HL-60/S4 treated with retinoic acid at 250 ng/mL for 4 days and 3 days (cell line): ENCODE results near the gene SLC18B1.

ENCODE experiments used
- in situ Hi-C: fragments of 300-500 bp; cut with MboI; formaldehyde crosslinking; loops from 2 replicates; pipeline ENCODE4 v1.7.0; 2022; ENCODE audit warnings: low sequenced_read_pairs

The SLC18B1 gene

DNA sequence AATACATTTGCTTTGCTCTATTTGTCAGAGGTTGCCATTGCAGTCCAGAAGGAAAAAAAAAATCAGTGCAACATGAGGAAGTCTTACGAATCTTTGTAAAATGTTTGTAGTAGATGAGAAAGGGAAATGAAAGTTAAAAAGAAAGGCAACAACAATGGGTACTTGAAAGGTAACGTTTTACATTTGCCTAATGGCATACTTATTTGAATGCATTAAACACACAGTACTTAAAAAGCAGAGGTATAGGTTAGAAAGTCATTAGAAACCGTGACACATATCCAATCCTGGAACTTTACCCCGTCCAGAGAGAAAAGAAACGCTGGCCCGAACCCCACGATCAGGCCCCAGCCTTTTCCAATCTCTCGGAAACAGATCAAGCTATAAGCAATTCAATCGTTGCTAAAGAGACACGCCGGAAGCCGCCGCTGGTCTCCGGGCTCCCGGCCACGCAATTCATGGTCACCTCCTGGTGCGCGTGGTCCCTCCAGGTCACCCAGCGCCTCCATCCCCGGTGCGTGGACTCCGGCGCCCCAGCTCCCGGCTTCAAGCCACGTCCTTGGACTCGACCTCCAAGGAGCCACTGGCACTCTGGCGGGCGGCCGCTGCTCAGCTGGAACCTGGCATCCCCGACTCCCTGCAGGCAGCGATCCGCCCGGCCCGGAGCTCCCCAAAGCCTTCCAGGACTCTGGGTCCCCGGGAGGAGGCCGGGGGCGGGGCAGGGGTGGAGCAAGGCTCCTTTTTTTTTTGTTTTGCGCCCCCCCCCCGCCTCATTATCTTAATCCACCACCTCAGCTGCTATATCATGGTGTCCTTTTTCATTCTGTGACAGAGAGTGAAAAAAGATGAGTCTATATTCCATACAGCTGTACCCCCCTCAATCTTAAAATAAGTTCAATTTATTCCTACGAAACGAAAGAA, at the start of gene SLC18B1:
TSS of gene SLC18B1 (minus strand) at position 687 of the 918 bp plus-strand sequence. CDS start at position 506, 181 bp downstream.
- in situ Hi-C loops: no loop called here

DNA sequence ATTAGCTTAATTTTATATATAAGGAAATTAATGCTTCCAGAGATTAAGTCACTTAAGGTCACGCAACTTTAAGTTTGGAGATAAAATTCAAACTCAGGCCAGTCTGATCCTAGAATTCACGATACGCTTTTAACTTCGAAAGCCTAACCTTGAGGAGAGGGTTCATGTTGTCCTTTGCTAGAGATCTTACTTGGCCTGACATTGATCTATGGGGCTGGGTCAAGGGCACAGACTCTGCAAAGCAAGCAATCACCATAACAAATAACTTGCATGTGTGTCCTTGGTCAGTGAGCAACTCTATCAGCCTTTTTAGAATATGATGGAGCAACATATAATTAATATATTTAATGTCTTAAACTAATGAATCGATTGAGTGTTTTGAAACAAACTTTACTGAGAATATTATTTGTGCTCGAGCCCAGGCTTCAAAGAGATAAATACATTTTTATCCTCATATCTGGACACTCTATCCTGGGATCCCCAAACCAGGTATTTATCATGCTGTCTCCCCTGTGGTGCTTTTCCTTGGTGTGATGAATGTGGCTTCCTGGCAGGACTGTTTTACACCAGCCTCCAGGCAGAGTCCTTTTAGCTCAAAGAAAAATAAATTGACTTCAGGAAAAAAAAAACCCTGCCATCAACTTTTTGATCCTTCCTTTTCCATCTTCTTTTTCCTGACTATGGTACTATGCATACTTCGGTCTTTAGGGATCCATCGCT, 45.0 kb upstream of the SLC18B1 start:
- in situ Hi-C loops: no loop called here

DNA sequence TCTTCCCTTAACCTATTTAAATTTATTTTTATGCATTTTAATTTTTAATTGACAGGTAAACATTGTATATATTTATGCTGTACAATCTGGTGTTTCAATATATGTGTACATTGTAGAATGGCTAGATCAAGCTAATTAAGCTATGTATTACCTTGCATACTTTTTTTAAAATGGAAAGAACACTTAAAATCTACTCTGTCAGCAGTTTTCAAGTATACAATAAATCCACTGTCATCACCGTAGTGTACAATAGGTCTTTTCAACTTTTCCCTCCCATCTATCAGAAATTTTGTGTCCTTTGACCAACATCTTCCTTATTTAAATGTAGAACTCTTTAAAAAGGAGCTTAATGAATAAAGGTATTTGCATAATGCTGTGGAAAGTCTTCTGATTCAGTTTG, 43.5 kb upstream of the SLC18B1 start:
- in situ Hi-C loops: no loop called here

DNA sequence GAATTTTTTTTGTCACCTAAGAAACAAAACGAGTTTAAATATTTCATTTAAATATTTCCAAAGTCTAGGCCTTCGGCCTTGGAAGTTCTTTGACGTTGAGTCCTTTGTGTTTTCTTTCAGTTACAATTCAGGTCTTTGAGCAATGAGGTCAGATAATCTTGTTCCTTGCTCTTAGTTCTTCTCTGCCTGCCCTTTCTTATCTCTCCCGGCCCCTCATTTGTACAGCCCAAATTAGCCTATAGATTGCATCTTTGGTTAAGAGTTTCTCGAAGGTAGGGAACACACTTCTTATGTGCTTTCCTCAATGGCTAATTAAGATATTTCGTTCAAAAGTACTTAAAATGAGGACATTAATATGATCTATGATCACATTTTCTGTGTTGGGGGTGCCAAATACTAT, 34.5 kb upstream of the SLC18B1 start:
- in situ Hi-C loops: no loop called here

DNA sequence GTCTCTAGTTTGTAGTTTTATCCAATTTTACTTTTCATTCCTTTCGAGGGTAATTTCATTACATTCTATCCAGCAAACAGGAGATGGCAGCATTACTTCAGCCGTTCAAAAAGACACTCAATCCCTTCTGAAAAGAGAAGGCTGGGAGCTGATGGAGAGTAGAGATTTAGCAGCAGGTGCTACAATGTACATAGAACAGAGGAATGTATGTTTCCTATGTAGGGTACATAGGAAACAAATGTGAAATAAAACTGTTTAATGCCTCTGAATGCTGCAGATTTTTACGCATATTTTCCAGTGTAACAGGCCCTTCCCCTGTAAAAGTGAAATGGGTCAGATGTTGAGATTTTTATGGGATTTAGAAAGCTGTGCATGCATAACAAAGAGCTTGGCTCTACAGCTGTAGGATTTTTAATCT, 31.9 kb upstream of the SLC18B1 start:
- in situ Hi-C loops: no loop called here

DNA sequence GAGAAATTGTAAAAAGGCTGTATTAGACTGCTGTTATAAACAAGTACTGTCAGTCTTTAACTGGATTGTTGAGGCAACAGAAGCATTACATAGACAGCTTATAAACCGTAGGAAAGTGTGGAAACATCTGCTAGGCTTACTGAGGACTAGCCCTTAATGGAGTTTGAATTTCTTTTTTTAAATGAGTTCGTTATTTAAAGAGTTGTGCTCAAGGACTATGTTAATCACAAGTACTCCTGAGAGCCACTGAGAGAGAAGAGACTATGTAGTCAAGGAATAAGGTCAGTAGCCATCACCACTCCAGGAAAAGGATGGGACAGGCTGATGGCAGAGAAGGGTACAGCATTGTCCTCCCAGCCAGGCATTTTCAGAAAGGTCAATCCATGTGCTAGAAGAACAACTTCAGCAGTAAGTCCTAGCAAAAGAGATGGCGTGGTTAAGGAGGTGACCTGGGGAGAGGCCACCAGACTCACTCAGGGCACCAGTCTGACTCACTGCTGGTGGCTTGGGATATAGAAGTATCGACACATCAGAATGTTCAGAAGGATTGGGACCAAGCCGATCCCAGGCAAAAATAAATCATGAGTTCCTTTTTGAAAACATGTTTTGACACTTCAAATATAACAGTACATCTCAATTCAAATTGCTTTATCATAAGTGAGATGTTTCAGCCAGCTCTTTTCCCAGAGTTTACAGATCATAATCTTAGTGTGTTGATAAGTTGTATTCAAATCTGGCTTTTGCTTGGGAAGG, 22.4 kb upstream of the SLC18B1 start:
- in situ Hi-C loops: no loop called here

DNA sequence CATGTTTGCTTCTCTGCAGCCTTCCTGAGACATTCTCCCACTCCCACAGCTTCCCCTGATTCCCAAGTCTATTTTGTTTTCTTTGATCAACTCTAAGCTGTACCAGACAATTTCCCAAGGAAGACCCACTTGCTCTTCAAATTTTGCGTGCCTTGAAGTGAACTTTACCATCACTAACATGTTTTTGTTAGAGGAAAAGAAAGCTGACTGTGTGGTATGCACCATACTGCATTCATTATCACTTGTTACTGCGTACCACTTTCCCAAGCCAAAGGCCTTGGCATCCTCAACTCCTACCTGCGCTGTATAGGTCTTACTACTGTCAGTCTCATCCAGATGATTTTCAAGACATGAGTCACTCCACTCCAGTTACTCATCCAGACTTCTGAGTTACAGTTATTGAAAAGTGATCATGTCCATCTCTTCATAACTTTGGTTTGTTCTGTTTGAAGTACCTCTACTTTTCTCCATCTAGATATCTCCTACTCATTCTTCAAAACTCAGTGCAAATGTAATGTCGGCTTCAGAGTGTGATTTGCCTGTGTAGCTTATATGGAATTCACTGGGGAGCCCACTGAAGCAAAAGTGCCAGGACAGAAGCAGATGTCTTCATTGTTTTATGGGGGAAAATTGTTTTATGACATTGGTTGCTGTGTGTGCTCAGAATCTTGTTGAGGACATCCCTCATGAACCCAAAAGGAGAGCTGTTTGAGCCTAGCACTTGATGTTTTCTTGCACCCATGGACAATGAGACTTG, 21.1 kb upstream of the SLC18B1 start:
- in situ Hi-C loops: no loop called here

DNA sequence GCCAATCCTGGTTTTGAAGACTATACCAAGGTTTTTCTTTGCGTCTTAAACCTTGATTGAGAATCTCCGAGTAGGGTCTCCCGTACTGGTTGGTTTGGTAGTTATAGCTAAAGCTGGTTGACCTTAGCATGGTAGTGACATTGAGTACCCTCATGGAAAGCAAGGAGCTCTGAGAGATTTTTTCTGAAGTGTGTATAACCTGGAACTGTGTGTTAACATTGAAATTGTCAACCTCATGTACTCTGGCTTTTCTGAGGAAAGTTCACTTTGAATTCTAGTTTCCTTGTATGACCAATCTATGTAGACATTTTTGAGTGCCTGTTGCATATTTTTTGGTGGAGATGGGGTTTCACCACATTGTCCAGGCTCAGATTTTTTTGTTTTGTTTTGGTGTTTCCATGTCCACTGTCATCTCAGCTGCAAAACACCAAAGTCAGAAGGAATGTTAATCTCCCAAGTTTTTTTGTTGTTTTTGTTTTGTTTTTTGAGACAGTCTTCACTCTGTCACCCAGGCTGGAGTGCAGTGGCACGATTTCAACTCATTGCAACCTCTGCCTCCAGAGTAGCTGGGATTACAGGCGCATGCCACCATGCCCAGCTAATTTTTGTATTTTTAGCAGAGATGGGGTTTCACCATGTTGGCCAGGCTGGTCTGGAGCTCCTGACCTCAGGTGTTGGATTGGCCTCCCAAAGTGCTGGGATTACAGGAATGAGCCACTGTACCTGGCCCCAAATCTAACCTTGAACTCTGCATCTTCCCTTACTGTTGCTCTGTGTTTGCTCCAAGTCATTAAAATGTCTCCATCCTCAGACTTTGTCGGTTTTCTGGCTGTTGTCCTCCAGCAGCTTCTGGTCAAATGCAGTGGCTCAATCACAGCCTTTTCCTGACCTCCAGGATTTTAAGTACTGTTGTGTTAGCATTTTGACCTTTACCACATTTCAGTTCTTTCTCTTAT, 20.2 kb upstream of the SLC18B1 start:
- in situ Hi-C loops: no loop called here

DNA sequence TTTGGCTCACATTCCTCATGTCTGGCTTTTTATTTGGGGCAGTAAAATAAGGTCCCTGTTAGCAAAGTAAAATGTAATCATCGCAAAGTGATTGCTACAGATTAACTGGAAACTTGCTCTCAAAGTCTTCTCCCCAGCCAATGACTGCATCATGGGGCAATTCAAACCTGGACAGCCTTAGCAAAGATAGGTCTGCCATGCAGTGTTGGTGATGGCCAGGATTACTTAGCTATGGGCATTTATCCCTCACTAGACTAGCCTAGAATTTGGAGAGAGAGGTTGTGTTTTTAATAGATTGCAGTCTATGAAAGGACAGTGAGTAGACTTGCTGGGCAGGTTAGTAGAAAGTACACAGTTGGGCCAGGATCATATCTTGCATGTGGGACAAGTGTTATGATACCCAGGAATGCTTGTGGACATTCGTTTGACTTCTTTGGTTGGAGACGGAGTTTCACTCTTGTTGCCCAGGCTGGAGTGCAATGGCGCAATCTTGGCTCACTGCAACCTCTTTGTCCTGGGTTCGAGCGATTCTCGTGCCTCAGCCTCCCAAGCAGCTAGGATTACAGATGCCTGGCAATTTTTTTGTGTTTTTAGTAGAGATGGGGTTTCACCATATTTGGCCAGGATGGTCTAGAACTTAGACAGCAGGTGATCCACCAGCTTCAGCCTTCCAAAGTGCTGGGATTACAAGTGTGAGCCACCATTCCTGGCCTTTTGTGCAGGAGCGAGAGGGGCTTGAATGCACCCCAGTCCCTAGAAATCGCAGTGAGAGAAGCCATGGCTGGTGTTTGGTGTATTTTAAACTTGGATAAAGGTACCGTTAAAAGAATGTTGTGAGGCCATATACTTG, 19.3 kb upstream of the SLC18B1 start:
- in situ Hi-C loops: no loop called here

DNA sequence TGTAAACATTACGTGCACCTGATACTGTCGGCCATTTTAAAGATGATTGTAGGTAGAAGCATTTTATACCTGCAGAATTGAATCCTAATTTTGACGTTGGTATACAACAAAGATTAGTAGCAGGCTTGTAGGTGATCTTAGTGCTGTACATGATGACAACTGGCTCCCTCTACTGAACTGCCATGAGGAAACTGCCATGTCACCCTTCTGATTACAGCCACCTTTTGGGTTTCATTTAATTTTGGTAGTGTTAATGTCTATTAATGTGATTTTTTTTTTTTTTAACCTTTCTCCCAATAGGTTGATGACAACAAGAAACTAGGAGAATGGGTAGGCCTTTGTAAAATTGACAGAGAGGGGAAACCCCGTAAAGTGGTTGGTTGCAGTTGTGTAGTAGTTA, 18.2 kb upstream of the SLC18B1 start:
- in situ Hi-C loops: no loop called here

DNA sequence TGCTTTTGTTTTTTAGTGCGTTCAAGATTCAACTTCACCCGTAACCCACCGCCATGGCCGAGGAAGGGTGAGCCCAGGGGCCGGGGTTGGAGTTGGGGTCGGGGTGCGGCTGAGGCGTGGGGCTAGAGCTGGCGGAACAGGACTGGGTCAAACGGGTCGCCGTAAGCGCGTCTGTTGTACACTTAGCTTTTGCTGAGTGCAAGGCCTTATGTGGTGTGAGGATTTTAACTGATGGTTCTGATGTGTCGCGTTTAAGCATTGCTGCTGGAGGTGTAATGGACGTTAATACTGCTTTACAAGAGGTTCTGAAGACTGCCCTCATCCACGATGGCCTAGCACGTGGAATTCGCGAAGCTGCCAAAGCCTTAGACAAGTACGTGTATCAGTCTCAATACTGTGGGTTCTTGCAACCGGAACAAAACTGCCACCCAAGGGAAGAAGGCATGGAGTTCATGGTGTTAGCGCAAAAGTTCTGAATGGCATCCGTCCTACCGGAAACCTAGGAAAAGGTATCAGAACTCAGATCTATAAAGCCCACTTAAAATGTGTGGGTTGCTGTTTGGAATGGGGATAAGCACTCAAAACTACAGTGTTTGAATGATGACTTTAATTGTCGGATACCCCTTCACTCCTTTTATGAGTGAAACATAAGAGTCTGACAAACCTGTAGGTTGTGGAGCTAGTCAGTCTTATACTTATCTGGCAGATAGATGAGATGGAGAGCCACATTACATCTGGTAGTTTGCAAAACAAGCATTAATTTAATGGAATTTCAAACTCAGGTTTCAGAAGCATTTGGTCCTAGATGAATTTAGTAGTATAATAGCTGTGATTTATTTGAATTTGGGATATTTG, 16.5 kb upstream of the SLC18B1 start:
- in situ Hi-C loops: no loop called here

DNA sequence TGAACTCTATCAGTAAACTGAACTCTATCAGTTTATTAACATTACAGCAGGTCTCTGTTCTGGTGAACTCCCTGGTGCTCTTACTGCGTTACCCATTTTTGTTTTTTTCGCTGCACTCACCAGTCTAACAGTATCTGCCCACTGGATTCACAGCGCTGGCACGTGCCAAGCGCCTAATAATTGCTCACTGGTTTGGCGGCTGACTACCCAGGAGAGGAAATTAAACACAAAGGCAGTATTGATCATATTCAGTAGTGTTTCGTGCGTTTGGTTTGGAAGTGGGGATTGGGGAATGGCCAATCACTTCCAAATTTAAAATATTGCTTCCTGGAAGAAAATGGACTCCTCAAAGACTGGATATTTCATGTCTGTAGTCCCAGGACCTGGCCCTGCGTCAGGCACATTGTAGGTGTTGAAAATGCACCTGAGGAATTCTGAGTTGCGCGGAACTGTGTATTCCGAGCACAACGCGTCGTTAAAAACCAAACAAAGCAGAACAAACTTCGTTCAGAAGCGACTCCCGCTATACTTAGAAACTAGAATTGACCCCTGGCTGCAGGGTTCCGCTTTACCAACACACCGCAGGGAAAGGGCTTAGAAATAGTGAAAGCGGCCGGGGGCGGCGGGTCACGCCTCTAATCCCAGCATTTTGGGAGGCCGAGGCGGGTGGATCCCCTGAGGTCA, 14.9 kb upstream of the SLC18B1 start:
- in situ Hi-C loops: no loop called here

DNA sequence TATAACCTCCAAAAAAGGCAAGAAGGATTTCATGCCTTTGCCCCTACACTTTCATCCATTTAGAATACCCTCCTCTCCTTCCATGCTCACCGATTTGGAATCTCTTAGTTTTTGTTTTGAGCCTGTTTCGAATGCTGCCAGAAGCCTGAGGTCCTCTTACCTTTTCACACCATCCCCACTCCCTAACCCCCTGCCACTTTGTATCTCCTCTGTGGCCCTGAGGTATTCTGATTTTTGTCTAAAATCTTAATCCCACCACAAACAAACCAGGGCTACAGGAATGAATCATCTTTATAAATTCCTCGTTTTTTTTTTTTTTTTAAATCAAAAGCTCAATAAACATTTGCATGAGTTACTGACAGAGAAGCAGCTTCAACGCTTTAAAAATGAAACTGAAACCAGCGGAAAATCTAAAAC, 14.3 kb upstream of the SLC18B1 start:
- in situ Hi-C loops: no loop called here

DNA sequence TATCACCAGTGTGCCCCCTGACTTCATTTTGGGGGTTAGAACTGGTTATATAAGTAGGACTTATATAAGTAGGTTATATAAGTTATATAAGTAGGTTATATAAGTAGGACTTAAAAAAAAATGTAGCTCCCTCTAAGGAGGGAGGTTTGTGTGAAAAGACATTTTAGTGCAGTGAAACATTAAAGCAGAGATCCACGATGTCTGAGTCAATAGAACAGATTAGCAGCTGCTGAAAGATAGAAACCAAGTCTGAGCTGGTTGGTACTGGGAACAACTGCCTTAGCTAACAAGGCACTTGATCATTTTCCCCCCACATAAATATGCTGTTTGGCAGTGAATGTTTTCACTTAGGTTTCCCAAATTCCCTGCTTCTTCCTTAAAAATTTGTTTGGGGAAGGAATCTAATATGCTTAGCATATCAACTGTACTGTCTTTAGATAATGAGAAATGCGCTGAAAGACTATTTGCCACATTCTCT, 13.9 kb upstream of the SLC18B1 start:
- in situ Hi-C loops: no loop called here

DNA sequence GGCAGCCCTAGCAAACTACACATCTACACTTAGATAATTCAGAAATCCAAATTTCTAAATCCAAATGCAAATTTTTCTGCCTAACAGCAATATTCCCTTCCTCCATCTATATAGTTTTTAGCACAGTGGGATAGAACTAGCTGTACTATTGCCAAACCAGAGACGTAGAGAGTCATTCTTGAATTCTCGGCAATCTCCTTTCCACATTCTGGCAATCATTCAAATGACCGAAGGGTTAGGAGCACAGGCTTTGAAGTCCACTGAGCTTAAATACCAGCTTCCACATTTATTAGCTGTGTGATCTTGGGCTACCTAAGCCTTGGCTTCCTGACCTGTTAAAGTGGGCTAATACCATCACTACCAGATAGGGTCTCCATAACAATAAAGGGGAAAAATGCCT, 12.8 kb upstream of the SLC18B1 start:
- in situ Hi-C loops: no loop called here

DNA sequence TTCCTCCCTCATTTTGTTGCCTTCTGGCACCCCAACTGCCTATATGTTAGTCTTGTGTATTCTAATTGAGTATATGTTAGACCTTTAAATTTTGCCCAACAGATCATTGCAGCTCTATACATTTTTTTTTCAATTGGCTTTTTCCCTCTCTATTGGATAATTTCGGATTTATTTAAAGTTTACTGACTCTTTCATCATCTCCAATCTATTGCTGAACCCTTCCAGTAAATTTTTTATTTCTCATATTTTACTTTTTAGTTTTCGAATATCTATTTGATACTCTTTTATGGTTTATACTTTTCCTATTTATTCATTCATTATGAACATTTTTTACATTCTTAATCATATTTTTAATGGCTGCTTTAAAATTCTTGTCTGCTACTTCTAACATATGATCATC, 7.1 kb upstream of the SLC18B1 start:
- in situ Hi-C loops: no loop called here

DNA sequence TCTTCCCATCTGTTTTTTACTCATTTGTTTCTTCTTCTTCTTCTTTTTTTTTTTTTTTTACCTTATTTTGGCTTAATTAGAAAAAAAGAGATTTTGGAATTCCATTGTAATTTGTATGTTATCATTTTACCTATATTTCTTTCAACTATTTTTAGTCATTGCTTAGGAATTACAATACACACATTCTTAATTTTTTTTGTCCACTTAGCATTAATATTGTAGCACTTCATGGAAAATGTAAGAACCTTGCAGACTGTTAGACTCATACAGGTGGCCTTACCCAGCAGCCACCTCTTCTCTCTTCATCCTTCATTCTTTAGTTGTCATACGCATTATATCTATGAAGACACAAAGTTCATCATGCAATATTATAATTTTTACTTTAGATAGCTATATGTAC, 5.8 kb upstream of the SLC18B1 start:
- in situ Hi-C loops: no loop called here
